ENCODE results near the gene AZU1. TPM values are rescaled to one million over a fixed set of nuclear protein-coding genes. Genes with fewer than 3 reads are reported as not detected.

The AZU1 gene
- total RNA-seq, 1 experiment from 2014 or later = 1.6 TPM

DNA sequence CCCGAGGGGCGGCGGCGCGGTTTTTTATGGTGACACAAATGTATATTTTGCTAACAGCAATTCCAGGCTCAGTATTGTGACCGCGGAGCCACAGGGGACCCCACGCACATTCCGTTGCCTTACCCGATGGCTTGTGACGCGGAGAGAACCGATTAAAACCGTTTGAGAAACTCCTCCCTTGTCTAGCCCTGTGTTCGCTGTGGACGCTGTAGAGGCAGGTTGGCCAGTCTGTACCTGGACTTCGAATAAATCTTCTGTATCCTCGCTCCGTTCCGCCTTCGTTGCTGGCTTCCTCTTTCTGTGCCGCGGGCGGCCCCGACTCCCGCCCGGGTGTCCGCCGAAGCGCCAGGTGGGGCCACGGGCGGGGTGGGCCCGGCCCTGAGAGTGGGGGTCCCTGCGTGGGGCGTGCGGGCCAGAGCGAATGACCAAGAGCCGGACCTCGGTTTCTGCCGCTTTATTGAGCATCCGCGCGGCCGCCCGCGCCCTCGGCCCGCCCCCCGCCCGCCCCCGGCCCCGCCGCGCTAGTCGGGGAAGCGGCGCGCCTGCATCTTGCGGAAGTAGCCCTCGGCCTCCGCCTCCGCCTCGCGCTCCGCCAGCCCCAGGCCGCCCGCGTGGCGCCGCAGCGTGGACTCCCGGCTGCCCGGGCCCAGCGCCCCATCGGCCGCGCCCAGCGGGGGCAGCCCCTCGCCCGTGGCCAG, 15.4 kb upstream of the AZU1 start:
- no peak overlapping the region for H4K5ac ChIP-seq (ENCODE audit: insufficient read length, low read depth, low read length)
- no peak overlapping the region for H3T11ph ChIP-seq (ENCODE audit: low read length)
- H3K27me3 Mint-ChIP-seq (ENCODE audit: low read depth) = peaks cover 3% of the 10 kb centered on the region; the same call in 1 of the 2 replicates
- H2BK12ac ChIP-seq (ENCODE audit: insufficient read length, low read depth, low read length) = no peak overlapping the region
- no peaks in the 10 kb centered on the region for H3K79me2 ChIP-seq (ENCODE audit: insufficient read depth, low read length)
- no peaks in the 10 kb centered on the region for H4K20me1 ChIP-seq (ENCODE audit: control insufficient read depth, insufficient read depth, insufficient read length)
- no peaks in the 10 kb centered on the region; a peak in 2 of 5 replicates for H3K9me3 Mint-ChIP-seq
- H3K18ac ChIP-seq (ENCODE audit: insufficient read length, low read depth, low read length) = no peak overlapping the region
- H3K4me1 Mint-ChIP-seq = 0 out of 4 replicates have a peak, but pooled peaks cover 0 to 3% of the 10 kb centered on the region in 2 experiments
- no peak overlapping the region for H2AFZ ChIP-seq (ENCODE audit: low read length)
- H2BK20ac ChIP-seq (ENCODE audit: low read depth, low read length, poor library complexity, severe bottlenecking) = no peak overlapping the region
- H4K91ac ChIP-seq (ENCODE audit: insufficient read length, low read depth, low read length) = no peak overlapping the region
- no peak overlapping the region; a peak in 2 of 7 replicates for H3K27ac Mint-ChIP-seq
- H3K4me1 ChIP-seq (ENCODE audit: insufficient read depth, low read length) = no peaks in the 10 kb centered on the region
- peaks cover 39 to 65% (median 62%) of the 10 kb centered on the region in 3 experiments for H3K36me3 Mint-ChIP-seq (ENCODE audit: insufficient read depth in 1 of 3, low read depth in 3 of 3)
- H3K56ac ChIP-seq (ENCODE audit: insufficient read length, low read depth, low read length) = no peak overlapping the region
- no peak overlapping the region for H2AK5ac ChIP-seq (ENCODE audit: insufficient read length, low read length)
- no peaks in the 10 kb centered on the region for H3K27me3 ChIP-seq (ENCODE audit: insufficient read depth, low read length)
- no peak overlapping the region for H3K4me3 Mint-ChIP-seq
- H3K4ac ChIP-seq (ENCODE audit: low read depth, low read length) = no peak overlapping the region
- no peak overlapping the region for H2BK15ac ChIP-seq (ENCODE audit: low read depth, low read length)
- no peak overlapping the region for H3K27ac ChIP-seq (ENCODE audit: insufficient read length, low read depth, low read length)
- H3K14ac ChIP-seq (ENCODE audit: insufficient read depth, low read length) = no peak overlapping the region
- H3K79me1 ChIP-seq (ENCODE audit: insufficient read depth, low read depth, low read length, poor library complexity, severe bottlenecking) = no peaks in the 10 kb centered on the region
- no peak overlapping the region for H4K8ac ChIP-seq (replicated peaks; ENCODE audit: insufficient read length, low read depth, low read length)
- H3K23me2 ChIP-seq (ENCODE audit: insufficient read length, low read depth, low read length, poor library complexity, severe bottlenecking) = no peaks in the 10 kb centered on the region
- TF ChIP-seq, protein P1, sequence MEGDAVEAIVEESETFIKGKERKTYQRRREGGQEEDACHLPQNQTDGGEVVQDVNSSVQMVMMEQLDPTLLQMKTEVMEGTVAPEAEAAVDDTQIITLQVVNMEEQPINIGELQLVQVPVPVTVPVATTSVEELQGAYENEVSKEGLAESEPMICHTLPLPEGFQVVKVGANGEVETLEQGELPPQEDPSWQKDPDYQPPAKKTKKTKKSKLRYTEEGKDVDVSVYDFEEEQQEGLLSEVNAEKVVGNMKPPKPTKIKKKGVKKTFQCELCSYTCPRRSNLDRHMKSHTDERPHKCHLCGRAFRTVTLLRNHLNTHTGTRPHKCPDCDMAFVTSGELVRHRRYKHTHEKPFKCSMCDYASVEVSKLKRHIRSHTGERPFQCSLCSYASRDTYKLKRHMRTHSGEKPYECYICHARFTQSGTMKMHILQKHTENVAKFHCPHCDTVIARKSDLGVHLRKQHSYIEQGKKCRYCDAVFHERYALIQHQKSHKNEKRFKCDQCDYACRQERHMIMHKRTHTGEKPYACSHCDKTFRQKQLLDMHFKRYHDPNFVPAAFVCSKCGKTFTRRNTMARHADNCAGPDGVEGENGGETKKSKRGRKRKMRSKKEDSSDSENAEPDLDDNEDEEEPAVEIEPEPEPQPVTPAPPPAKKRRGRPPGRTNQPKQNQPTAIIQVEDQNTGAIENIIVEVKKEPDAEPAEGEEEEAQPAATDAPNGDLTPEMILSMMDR (conservative IDR thresholded peaks at IDR 0.05) = no peak
- no peak overlapping the region for H3K23ac ChIP-seq (ENCODE audit: insufficient read length, low read depth, low read length)
- no peak overlapping the region for H2BK5ac ChIP-seq (ENCODE audit: insufficient read length, low read length)
- no peak overlapping the region for H3K9ac ChIP-seq (ENCODE audit: extremely low read depth, insufficient read length, low read length)
- WGBS (ENCODE audit: extremely low coverage, insufficient read length, low lambda C conversion rate) = no CpG with 5 or more reads among the region's 80 CpGs
- H3K4me2 ChIP-seq (ENCODE audit: insufficient read depth, insufficient read length, low read length) = no peak overlapping the region
- H2BK120ac ChIP-seq (ENCODE audit: low read depth, low read length, poor library complexity, severe bottlenecking) = no peak overlapping the region
- no peaks in the 10 kb centered on the region for H3K9me3 ChIP-seq (ENCODE audit: control insufficient read depth, low read depth, low read length)
- no peak for DNase-seq
